ENCODE data around the gene ERG. TPM values are rescaled to one million over a fixed set of nuclear protein-coding genes. Genes with fewer than 3 reads are reported as not detected.
A peak's percentile ranks its signal among the peaks of the same experiment; 100 is the strongest.

ERG gene
- polyA plus RNA-seq, 3 donors from 2014 or later: not detected

DNA sequence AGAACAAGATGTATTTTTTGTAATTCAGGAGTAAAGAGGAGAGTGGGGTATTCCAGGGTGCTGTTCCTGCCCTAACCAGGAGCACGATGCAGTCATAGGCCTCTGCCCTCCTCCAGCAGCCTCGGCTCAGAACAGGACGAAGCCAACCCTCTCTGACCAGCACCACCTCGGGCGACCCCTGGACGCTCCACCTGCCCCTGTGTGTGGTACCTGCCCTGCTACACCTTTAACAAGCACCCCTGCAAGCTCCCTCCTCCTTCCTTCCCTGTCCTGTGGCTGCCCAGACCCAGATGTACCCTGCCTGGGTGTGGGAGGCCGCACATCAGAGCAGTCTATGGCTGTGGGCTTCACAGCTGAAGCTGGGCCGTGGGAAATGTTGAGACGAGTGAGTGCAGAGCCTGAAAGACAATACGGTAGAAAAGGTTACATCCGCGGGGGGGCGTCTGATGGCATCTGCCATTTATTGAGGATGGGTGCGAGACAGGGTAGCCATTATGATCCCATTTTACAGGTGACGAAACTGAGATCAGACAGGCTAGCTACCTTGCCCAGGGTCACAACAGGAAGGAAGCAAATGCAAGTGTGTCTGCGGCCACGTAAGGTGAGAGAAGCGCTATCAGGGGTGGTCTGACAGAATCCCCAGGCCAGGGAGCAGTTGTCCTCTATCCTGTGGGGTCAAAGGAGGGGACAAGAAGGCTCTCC is 4.6 kb downstream of the ERG start:
- peaks cover 0 to 2% (median 0%) of the 10 kb centered on the region in 6 donors for H3K9me3 Mint-ChIP-seq
- peak overlapping the region in 1 of 5 donors; percentile 0 for H3K4me3 Mint-ChIP-seq
- DNase-seq: no peak
- H3K27me3 Mint-ChIP-seq (ENCODE audit: low read depth in 3 of 3): peaks cover 2 to 14% (median 12%) of the 10 kb centered on the region in 3 donors
- H3K4me1 Mint-ChIP-seq: peaks cover 2 to 9% of the 10 kb centered on the region in 2 donors
- no peak overlapping the region for H3K27ac Mint-ChIP-seq
- no peaks in the 10 kb centered on the region for H3K36me3 Mint-ChIP-seq

DNA sequence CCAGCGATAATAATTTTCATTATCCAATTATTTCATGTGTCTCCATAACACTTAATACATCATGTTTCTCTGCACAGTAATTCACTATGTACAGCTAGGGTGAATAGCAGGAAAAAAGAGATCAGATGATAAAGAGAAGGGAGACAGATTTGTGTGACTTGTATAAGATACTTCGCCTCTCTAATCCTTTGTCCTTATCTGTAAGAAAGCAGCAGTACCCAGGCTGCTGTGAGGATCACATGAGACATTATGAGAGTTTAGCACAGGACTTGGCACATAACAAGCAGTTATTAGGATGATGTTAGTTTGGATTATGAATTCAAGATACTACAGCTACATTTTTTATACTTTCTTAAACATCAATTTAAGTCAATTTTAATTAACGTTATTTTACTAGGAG is 6.3 kb downstream of the ERG start:
- Mint-ChIP-seq H3K4me3 (no peak overlapping the region), H3K9me3 (peaks cover 0 to 5% (median 0%) of the 10 kb centered on the region in 6 donors), H3K4me1 (peaks cover 2 to 9% of the 10 kb centered on the region in 2 donors), H3K27ac (no peak overlapping the region), H3K27me3 (ENCODE audit: low read depth in 3 of 3) (peaks cover 3 to 8% (median 5%) of the 10 kb centered on the region in 3 donors), H3K36me3 (no peaks in the 10 kb centered on the region)
- no peak for DNase-seq

DNA sequence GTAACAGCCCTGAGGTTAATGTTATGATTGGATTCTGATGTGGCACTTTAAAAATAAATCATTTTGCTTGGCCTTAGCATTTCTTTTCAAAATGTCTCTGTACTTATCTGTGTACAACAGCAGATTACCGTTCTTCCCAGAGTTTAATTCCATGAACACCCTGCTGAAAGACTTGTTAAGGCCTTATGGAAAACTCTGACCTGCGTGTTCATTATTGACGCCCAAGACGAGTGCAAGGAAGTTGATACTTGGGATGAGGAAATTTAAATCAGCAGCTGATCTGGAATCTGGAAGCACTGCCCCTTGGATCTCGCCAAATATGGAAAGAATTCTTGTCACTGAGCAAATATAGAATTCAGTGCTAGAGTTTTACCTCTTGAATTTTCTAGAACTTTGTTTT is 6.7 kb downstream of the ERG start:
- Mint-ChIP-seq H3K4me3 (no peak overlapping the region), H3K4me1 (peaks cover 2 to 9% of the 10 kb centered on the region in 2 donors), H3K9me3 (peaks cover 0 to 5% (median 0%) of the 10 kb centered on the region in 6 donors), H3K27ac (no peak overlapping the region), H3K27me3 (ENCODE audit: low read depth in 3 of 3) (peaks cover 3 to 8% (median 5%) of the 10 kb centered on the region in 3 donors), H3K36me3 (no peaks in the 10 kb centered on the region)
- no peak for DNase-seq

DNA sequence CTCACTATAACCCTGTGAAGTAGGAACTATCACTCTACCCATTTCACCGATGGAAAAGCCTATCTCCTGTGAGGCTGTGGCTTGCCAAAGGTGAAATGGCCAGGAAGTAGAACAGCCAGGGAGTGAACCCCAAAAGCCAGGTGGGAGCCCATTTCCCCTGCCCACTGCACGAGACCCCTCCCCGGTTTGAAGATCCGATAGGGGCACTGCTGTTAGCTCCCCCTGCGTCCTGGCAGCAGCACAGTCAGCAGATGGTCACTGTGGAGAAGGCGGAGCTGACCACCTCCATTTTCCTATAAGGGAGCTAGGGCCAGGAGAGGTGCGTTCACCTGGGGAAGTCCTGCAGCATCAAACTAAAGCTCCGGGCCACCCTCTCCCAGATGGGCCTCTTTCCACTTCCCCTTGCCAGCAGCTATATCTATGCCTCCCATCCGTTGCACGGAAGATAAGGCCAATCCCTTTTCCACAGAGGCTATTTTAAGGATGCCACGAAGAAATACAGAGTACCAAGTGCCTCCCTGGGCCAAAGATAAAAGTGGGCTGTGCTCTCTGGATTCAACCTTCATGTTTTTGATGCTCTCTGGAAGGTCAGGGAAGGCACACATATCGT is 7.8 kb downstream of the ERG start:
- H3K27ac Mint-ChIP-seq: no peak overlapping the region
- H3K36me3 Mint-ChIP-seq: no peaks in the 10 kb centered on the region

DNA sequence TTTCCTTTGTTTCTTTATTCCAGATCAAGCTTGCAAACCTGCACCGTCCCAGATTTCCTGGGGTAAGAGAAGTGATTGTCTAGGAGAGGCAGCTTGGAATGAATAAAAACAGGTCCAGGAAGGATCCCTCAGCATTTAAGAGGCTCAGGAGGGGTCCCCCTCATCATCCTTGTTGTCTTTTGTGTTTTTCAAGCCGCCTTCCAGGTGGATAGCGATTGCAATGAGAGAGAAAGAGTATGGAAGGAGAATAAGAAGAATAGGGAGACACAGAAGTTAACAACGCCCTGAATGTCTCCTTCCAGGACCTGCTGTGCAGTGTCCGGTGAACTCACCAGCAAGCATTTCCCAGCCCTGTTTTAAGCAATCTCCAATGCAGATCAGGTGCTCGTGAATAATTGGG is 8.5 kb downstream of the ERG start:
- no peak overlapping the region for H3K4me3 Mint-ChIP-seq
- peaks cover 2 to 3% (median 3%) of the 10 kb centered on the region in 3 donors for H3K27me3 Mint-ChIP-seq (ENCODE audit: low read depth in 3 of 3)
- peaks cover 0 to 5% (median 0%) of the 10 kb centered on the region in 6 donors for H3K9me3 Mint-ChIP-seq
- H3K36me3 Mint-ChIP-seq: no peaks in the 10 kb centered on the region
- no peak overlapping the region for H3K27ac Mint-ChIP-seq
- peaks cover 2 to 9% of the 10 kb centered on the region in 2 donors for H3K4me1 Mint-ChIP-seq
- DNase-seq: no peak

More for the DNA sequence above, 7.8 kb downstream of the ERG start:
- Mint-ChIP-seq H3K27me3 (ENCODE audit: low read depth in 3 of 3) (peaks cover 3 to 5% (median 5%) of the 10 kb centered on the region in 3 donors), H3K9me3 (peaks cover 0 to 5% (median 0%) of the 10 kb centered on the region in 6 donors), H3K4me1 (peaks cover 2 to 9% of the 10 kb centered on the region in 2 donors), H3K4me3 (no peak overlapping the region)
- no peak for DNase-seq

DNA sequence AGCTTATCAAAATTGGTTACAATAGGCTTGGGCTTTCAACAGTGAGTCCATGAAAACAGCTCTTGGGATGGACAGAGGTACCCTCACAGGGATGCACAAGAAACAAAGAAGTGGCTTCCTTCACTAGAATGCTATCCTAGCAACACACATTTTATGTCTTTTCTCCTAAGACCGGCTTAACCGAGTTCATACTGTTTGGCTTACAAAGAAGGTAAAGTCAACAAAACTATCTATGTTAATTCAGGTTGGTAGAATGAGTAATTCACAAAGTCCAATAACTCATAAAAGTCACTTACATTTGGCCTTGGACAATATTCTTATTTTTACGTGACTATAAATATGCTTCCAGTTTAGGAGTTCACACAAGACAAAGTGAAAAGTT is 9.0 kb downstream of the ERG start:
- Mint-ChIP-seq H3K27me3 (ENCODE audit: low read depth in 3 of 3) (peaks cover 2 to 3% (median 3%) of the 10 kb centered on the region in 3 donors), H3K36me3 (no peaks in the 10 kb centered on the region), H3K27ac (no peak overlapping the region), H3K4me1 (peaks cover 2 to 8% of the 10 kb centered on the region in 2 donors), H3K9me3 (peaks cover 0 to 5% (median 0%) of the 10 kb centered on the region in 6 donors), H3K4me3 (no peak overlapping the region)
- no peak for DNase-seq

DNA sequence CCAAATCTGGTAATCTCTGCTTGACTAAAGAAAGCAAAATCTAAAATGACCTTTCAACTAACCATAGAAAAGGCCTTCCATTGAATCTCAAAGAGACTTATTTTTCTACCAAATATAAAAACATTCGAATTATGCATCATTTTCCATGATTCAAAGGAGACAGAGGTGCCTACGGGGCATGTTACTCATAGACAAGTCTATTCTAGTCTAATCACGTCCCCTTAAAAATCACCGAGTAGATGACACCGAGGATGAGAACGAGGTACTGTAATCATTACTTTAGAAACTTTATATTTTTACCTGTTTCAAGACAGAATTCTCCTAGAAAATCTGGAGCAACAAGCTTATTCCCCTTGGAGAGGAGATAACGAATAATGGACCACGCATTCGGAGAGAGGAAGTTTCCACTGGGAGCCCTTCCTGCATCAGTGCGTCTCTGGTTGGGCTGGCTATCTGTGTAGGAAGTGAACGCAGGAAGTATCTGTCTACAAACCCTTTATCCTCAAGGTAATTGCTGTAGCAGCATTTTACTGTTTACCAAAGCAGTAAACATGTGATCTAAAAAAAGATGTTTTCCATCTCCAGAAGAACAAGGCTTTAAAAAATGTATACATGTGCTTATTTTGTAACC is 9.5 kb downstream of the ERG start:
- no peak for DNase-seq
- Mint-ChIP-seq H3K9me3 (peaks cover 0 to 5% (median 0%) of the 10 kb centered on the region in 6 donors), H3K36me3 (no peaks in the 10 kb centered on the region), H3K27ac (no peak overlapping the region), H3K27me3 (ENCODE audit: low read depth in 3 of 3) (peaks cover under 1 to 3% (median 3%) of the 10 kb centered on the region in 3 donors), H3K4me3 (no peak overlapping the region), H3K4me1 (peaks cover under 1 to 3% of the 10 kb centered on the region in 2 donors)

DNA sequence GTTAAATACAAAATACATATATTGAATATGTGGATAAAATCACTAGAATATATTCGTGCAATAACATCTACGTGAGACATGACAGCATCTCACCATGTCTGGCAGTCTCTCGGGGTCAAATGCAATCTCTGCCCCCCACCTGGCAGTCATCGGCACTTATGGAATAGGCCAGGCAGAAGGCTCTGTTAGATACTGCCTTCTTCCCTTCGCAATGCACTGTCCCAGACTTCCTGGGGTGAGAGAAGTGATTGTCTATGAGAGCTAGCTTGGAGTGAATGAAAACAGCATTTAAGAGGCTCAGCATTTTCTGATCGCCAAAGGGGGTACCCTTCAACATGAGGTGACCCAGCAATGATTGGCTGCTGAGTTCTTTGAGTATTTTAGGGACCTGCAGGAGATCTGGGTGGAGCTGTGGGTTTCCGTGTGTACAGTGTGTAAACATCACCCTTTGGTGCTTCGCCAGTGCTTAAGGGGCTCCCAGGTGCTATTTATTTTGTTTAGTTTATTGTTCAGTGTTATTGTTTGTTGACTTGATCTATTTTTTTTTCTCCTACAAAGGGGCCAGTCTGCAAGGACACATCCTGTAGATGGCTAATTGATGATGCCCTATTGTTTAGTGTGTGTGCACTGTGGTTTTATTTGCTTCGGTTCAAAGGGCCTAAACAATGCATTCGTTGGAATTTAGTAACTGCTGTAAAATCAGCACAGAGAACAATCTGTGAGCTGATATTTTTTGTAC is 10.2 kb downstream of the ERG start:
- DNase-seq: no peak
- peaks cover 0 to 3% (median 0%) of the 10 kb centered on the region in 3 donors for H3K27me3 Mint-ChIP-seq (ENCODE audit: low read depth in 3 of 3)
- H3K4me3 Mint-ChIP-seq: no peak overlapping the region
- H3K36me3 Mint-ChIP-seq: no peaks in the 10 kb centered on the region
- H3K9me3 Mint-ChIP-seq: peaks cover 0 to 5% (median 0%) of the 10 kb centered on the region in 6 donors
- no peaks in the 10 kb centered on the region for H3K4me1 Mint-ChIP-seq
- H3K27ac Mint-ChIP-seq: no peak overlapping the region

DNA sequence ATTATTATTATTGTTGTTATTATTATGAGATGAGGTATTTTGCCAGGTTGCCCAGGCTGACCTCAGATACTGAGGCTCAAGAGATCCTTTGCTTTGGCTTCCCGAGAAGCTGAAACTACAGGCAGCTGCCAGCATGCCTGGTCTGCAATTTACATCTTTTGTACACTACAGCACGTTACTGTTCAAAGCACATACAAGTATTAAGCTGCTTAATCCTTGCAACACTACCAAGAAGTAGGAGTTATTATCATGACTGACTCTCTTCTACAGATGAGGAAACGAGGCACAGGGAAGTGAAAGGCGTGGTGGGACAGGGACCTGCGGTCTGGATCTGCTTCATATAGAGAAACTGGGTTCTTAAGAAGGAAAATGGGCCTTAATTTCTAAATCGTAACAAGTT is 11.6 kb downstream of the ERG start:
- H3K4me1 Mint-ChIP-seq: no peaks in the 10 kb centered on the region
- peaks cover 0 to 5% (median 0%) of the 10 kb centered on the region in 6 donors for H3K9me3 Mint-ChIP-seq
- H3K27ac Mint-ChIP-seq: no peak overlapping the region
- H3K36me3 Mint-ChIP-seq: no peaks in the 10 kb centered on the region
- H3K27me3 Mint-ChIP-seq (ENCODE audit: low read depth in 3 of 3): peaks cover 0 to 3% (median 0%) of the 10 kb centered on the region in 3 donors
- H3K4me3 Mint-ChIP-seq: no peak overlapping the region
- no peak for DNase-seq

DNA sequence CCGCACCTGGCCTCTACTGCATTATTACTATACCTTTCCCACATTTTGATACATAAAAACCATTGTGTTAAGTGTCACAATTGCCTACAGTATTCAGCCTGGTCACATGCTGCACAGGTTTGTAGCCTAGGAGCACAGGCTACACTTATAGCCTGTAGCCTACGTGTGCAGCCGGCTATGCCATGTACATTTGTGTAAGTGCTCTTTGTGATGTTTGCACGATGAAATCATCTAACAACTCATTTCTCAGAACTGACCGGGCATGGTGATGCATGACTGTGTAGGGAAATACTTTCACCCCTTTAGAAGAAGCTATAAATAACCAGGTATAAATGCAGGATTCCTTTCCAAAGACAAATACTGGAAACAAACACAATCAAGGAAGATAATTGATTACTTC is 12.1 kb downstream of the ERG start:
- no peak overlapping the region for H3K4me3 Mint-ChIP-seq
- H3K4me1 Mint-ChIP-seq: no peaks in the 10 kb centered on the region
- H3K36me3 Mint-ChIP-seq: no peaks in the 10 kb centered on the region
- H3K27ac Mint-ChIP-seq: no peak overlapping the region
- H3K9me3 Mint-ChIP-seq: peaks cover 0 to 5% (median 0%) of the 10 kb centered on the region in 6 donors
- no peak for DNase-seq
- H3K27me3 Mint-ChIP-seq (ENCODE audit: low read depth in 3 of 3): peaks cover 0 to 3% (median 0%) of the 10 kb centered on the region in 3 donors

DNA sequence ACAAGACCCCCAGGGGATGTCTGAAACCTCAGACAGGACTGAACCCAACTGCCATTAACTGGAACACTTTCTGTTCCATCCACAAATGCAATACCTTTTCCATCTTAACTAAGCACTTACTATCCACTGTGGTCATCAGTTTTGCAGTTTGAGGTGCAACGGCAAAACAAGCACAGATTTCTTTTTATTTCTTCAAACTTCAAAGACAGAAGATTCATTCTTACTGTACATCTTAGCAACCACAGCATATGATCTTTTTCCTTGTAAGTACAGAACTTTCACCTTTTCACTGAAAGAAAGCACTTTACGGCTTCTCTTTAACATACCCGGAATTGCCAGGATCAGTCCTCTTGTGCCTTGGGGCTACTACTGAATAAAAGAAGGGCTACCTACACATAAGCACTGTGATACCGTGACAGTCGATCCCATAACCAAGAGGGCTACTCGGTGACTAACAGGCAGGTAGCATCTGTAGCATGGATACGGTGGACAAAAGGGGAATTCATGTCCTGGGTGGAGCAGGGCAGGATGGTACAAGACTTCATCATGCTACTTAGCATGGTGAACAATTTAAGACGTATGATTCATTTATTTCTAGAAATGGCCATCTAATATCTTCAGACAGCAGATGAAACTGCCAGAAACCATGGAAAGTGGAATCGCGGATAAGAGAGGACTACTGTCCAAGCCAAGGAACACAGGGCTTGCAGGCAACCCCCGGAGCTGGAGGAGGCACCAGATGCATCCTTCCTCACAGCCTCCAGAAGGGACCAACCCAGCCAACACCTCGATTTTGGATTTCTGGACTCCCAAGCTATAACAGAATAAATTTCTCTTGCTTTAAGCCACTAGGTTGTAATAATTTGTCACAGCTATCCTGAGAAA is 18.4 kb downstream of the ERG start:
- H3K4me3 Mint-ChIP-seq: no peak overlapping the region
- H3K9me3 Mint-ChIP-seq: peaks cover 0 to 2% (median 0%) of the 10 kb centered on the region in 6 donors
- no peak overlapping the region for H3K27ac Mint-ChIP-seq
- DNase-seq: no peak
- H3K27me3 Mint-ChIP-seq (ENCODE audit: low read depth in 3 of 3): peaks cover 5 to 21% (median 8%) of the 10 kb centered on the region in 3 donors
- no peaks in the 10 kb centered on the region for H3K36me3 Mint-ChIP-seq
- H3K4me1 Mint-ChIP-seq: peaks cover 8 to 24% of the 10 kb centered on the region in 2 donors

DNA sequence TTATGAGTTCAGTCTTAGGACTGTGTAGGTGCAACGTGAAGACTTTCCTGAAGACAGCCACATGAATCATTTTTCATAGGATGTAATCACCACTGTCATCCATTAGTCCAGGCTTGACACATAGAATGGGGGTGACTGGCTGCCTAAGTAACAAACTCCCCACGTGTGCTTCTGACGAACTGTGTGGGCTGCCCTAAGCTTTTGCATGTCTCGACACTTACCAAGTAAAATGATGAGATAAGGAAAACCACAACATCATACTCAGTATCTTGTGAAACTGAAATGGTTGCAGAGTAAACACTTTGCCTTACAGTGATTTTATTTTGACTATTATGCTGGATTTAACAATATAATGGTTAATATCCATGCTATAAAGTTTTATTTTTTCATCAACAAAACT is 19.5 kb downstream of the ERG start:
- Mint-ChIP-seq H3K4me3 (no peak overlapping the region), H3K27ac (peak overlapping the region in 1 of 6 donors; percentile 12), H3K27me3 (ENCODE audit: low read depth in 3 of 3) (peaks cover 5 to 30% (median 8%) of the 10 kb centered on the region in 3 donors), H3K4me1 (peaks cover 8 to 24% of the 10 kb centered on the region in 2 donors), H3K36me3 (no peaks in the 10 kb centered on the region), H3K9me3 (peaks cover 0 to 3% (median 0%) of the 10 kb centered on the region in 6 donors)
- DNase-seq: peak; percentile 17 to 32 (median 28)

DNA sequence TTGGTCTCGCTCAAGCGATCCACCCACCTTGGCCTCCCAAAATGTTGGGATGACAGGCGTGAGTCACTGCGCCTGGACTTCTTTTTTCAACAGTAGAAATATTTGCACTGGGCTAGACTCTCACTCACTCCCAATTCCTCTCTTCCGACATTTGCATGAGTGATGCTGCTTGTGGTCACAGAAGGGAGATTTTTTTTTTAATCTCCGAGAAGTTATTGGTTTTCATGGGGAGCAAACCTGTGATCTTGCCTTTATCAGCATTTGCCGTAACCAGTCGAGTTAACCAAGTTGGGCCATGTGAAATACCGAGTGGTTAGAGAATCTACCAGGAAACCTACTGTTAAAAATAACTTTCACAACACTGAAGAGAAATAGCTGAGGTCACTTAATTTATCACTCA is 21.1 kb downstream of the ERG start:
- peak; percentile 15 to 40 (median 18) for DNase-seq
- Mint-ChIP-seq H3K27me3 (ENCODE audit: low read depth in 3 of 3) (peaks cover 5 to 41% (median 8%) of the 10 kb centered on the region in 3 donors), H3K4me3 (peak overlapping the region in 3 of 5 donors; percentile 3 to 26 (median 15)), H3K27ac (peak overlapping the region in 1 of 6 donors; percentile 39), H3K36me3 (no peaks in the 10 kb centered on the region), H3K9me3 (peaks cover 0 to 5% (median 0%) of the 10 kb centered on the region in 6 donors), H3K4me1 (peaks cover 11 to 37% of the 10 kb centered on the region in 2 donors)

All from immature natural killer cell (primary cell).